Activated CD4-positive, alpha-beta T cell treated with anti-CD3 and anti-CD28 coated beads, Interleukin-10, Interleukin-2, amounts not matched to agents 100 ng/mL and 50 ng/mL, durations not matched to agents 16 hours and 8 hours (primary cell): ENCODE measurements around the gene LTO1.

Experiments used
- DNase-seq: peaks from one replicate; pipeline ENCODE4 v3.0.0-alpha.2; 2020

The LTO1 gene

GRCh38 chr11:69644071-69644961, 30.8 kb downstream of the LTO1 start:
- DNase-seq: no peak

GRCh38 chr11:69643646-69644045, 31.5 kb downstream of the LTO1 start:
- DNase-seq: no peak

GRCh38 chr11:69642913-69643632, 32.1 kb downstream of the LTO1 start:
- peak; percentile 79 for DNase-seq

GRCh38 chr11:69642549-69642912, 32.6 kb downstream of the LTO1 start:
- DNase-seq: no peak

GRCh38 chr11:69641681-69642548, 33.2 kb downstream of the LTO1 start:
- no peak for DNase-seq

GRCh38 chr11:69640995-69641581, 34.1 kb downstream of the LTO1 start, which contains the start of gene CCND1:
Gene CCND1 (plus strand): TSS chr11:69641156. CDS start chr11:69641314, 158 bp downstream.
- DNase-seq: peak; percentile 33

GRCh38 chr11:69640260-69640994, 34.7 kb downstream of the LTO1 start:
- DNase-seq: no peak

GRCh38 chr11:69639831-69640230, 35.3 kb downstream of the LTO1 start:
- DNase-seq: no peak

- DNase-seq: peak; percentile 18
These were observed 36.0 kb downstream of the LTO1 start for GRCh38 chr11:69638941-69639681.

GRCh38 chr11:69637941-69638871, 36.9 kb downstream of the LTO1 start:
- no peak for DNase-seq

- no peak for DNase-seq
These were observed 37.8 kb downstream of the LTO1 start for GRCh38 chr11:69637198-69637940.

- DNase-seq: no peak
These were observed 38.5 kb downstream of the LTO1 start for GRCh38 chr11:69636512-69637197.

- DNase-seq: no peak
These were observed 39.2 kb downstream of the LTO1 start for GRCh38 chr11:69635804-69636511.

- DNase-seq: no peak
These were observed 40.0 kb downstream of the LTO1 start for GRCh38 chr11:69635195-69635594.

- DNase-seq: no peak
These were observed 40.6 kb downstream of the LTO1 start for GRCh38 chr11:69634590-69634989.

- no peak for DNase-seq
These were observed 41.1 kb downstream of the LTO1 start for GRCh38 chr11:69634069-69634468.

GRCh38 chr11:69632900-69633299, 42.3 kb downstream of the LTO1 start:
- no peak for DNase-seq

GRCh38 chr11:69630424-69630823, 44.7 kb downstream of the LTO1 start:
- DNase-seq: no peak
